Small intestine (tissue), 7 donors: Measurements from ENCODE around the gene RHOG. TPM values are rescaled to one million over a fixed set of nuclear protein-coding genes. Genes with fewer than 3 reads are reported as not detected.

Experiments
- DNase-seq, 2 donors: peaks; one replicate each; pipeline versions ENCODE4 v3.0.0 to v3.0.0-alpha.2; 2013
- FAIRE-seq: peaks from 2 replicates; lab custom pipeline; 2012; peaks lifted over from hg19 to GRCh38; lab: Jason Lieb, UNC
- H3K27ac ChIP-seq, 3 donors: one replicate each; pipeline ENCODE4 v1.5.1; 2013; ENCODE audit warnings: low read length in 2 of 3, mild to moderate bottlenecking in 2 of 3, control low read depth in 1 of 3, inconsistent platforms in 1 of 3, low read depth in 1 of 3, moderate library complexity in 1 of 3
- H3K27me3 ChIP-seq, 3 donors: one replicate each; pipeline ENCODE4 v1.6.1; 2013; ENCODE audit warnings: low read length in 3 of 3, inconsistent platforms in 1 of 3; ENCODE audit not compliant: control insufficient read depth in 3 of 3, insufficient read depth in 3 of 3
- H3K36me3 ChIP-seq, 3 donors: one replicate each; pipeline ENCODE4 v1.6.1; 2013; ENCODE audit warnings: low read length in 3 of 3, inconsistent platforms in 1 of 3, low read depth in 1 of 3, mild to moderate bottlenecking in 1 of 3, moderate library complexity in 1 of 3; ENCODE audit not compliant: control insufficient read depth in 3 of 3, insufficient read depth in 2 of 3
- H3K4me1 ChIP-seq, 3 donors: one replicate each; pipeline ENCODE4 v1.6.1; 2013; ENCODE audit warnings: low read length in 2 of 3, inconsistent platforms in 1 of 3, low read depth in 1 of 3, mild to moderate bottlenecking in 1 of 3, moderate library complexity in 1 of 3; ENCODE audit not compliant: control insufficient read depth in 3 of 3, insufficient read depth in 2 of 3
- H3K4me3 ChIP-seq, 3 donors: one replicate each; pipeline ENCODE4 v1.5.1; 2013; ENCODE audit warnings: low read length in 3 of 3, control low read depth in 1 of 3, inconsistent platforms in 1 of 3, low read depth in 1 of 3, mild to moderate bottlenecking in 1 of 3, moderate library complexity in 1 of 3
- H3K9me3 ChIP-seq, 2 donors: one replicate each; pipeline ENCODE4 v1.6.1; 2013; ENCODE audit warnings: low read depth in 1 of 2, low read length in 1 of 2; ENCODE audit not compliant: control insufficient read depth in 2 of 2, insufficient read depth in 1 of 2
- WGBS, 3 donors: extraction: QIAGEN DNeasy Blood & Tissue Kit; methylation state at CpG; one replicate each; pipeline ENCODE4 v1.1.7; 2013; 5-methylcytosine and 5-hydroxymethylcytosine counted together
- polyA plus RNA-seq, 4 donors: library from polyadenylated mRNA; stranded (reverse) in 3 of 4; unstranded in 1 of 4; fragments of 200-250 nt in 3 of 4; fragments of 120-200 nt in 1 of 4; gene quantifications; one replicate each; pipeline versions ENCODE4 v1.2.1 to v1.2.3, GENCODE V29; 2013
- donor health status: healthy with polysubstance abuse.
- donor health status: control.
- donor health status: control.
- donor health status: Bipolar disorder and iron deficiency.
- donor health status: healthy.

The RHOG gene
- polyA plus RNA-seq, 4 donors, result 45.5 to 114 (median 74.3) TPM

- 79 to 87% (median 83%) methylated on average over 3 of the region's 3 CpGs for WGBS, 3 donors
- H3K4me3 ChIP-seq, result no peak overlapping the region
- H3K36me3 ChIP-seq, result no peaks in the 10 kb centered on the region
- no peaks in the 10 kb centered on the region for H3K27me3 ChIP-seq
- FAIRE-seq (no peak), DNase-seq (no peak)
- no peak overlapping the region for H3K27ac ChIP-seq
- peaks cover 0 to 3% (median 0%) of the 10 kb centered on the region in 3 donors for H3K4me1 ChIP-seq
- H3K9me3 ChIP-seq, result peaks cover 0 to 10% of the 10 kb centered on the region in 2 donors
Observed at GRCh38 chr11:3845670-3846069, 4.9 kb upstream of the RHOG start.

GRCh38 chr11:3845246-3845645 lies 4.5 kb upstream of the RHOG start:
- 69 to 88% (median 81%) methylated on average over 1 of the region's 1 CpG for WGBS, 3 donors
- FAIRE-seq (no peak), DNase-seq (no peak)
- Histone ChIP-seq H3K4me1 (peaks cover 0 to 3% (median 0%) of the 10 kb centered on the region in 3 donors), H3K27ac (no peak overlapping the region), H3K27me3 (no peaks in the 10 kb centered on the region), H3K4me3 (no peak overlapping the region), H3K9me3 (peaks cover 0 to 10% of the 10 kb centered on the region in 2 donors), H3K36me3 (no peaks in the 10 kb centered on the region)

- no peak for DNase-seq
- Histone ChIP-seq H3K27me3 (no peaks in the 10 kb centered on the region), H3K4me3 (no peak overlapping the region), H3K9me3 (peaks cover 0 to 10% of the 10 kb centered on the region in 2 donors), H3K4me1 (peaks cover 3 to 7% (median 5%) of the 10 kb centered on the region in 3 donors), H3K27ac (no peak overlapping the region), H3K36me3 (no peaks in the 10 kb centered on the region)
- FAIRE-seq, result no peak
- WGBS, 3 donors, result 89 to 96% (median 91%) methylated on average over 3 of the region's 3 CpGs
Observed at GRCh38 chr11:3843326-3843725, 2.6 kb upstream of the RHOG start.

GRCh38 chr11:3841426-3842350 lies 929 bp upstream of the RHOG start:
- Histone ChIP-seq H3K27me3 (no peaks in the 10 kb centered on the region), H3K9me3 (peaks cover 0 to 10% of the 10 kb centered on the region in 2 donors), H3K4me3 (peak overlapping the region; percentile 76 to 92 (median 82)), H3K36me3 (peaks cover 0 to 4% (median 0%) of the 10 kb centered on the region in 3 donors), H3K4me1 (peaks cover 13 to 16% (median 16%) of the 10 kb centered on the region in 3 donors), H3K27ac (peak overlapping the region; percentile 84 to 98 (median 96))
- FAIRE-seq (no peak), DNase-seq (peak; percentile 86 to 95)
- 21 to 33% (median 21%) methylated on average over 30 to 44 of the region's 44 CpGs for WGBS, 3 donors

GRCh38 chr11:3840004-3840869 lies 522 bp downstream of the RHOG start:
- H3K27me3 ChIP-seq, result no peaks in the 10 kb centered on the region
- 2 to 3% (median 2%) methylated on average over 32 to 46 of the region's 46 CpGs for WGBS, 3 donors
- FAIRE-seq, result no peak

GRCh38 chr11:3838504-3838903 lies 2.3 kb downstream of the RHOG start:
- H3K9me3 ChIP-seq, result peaks cover 0 to 10% of the 10 kb centered on the region in 2 donors
- no peak for DNase-seq
- no peak for FAIRE-seq
- no peaks in the 10 kb centered on the region for H3K27me3 ChIP-seq
- peaks cover 25 to 38% (median 36%) of the 10 kb centered on the region in 3 donors for H3K4me1 ChIP-seq
- 66 to 85% (median 75%) methylated on average over 2 of the region's 2 CpGs for WGBS, 3 donors
- peak overlapping the region in 2 of 3 donors; percentile 6 to 91 for H3K27ac ChIP-seq
- peak overlapping the region in 1 of 3 donors; percentile 82 for H3K4me3 ChIP-seq
- peaks cover 0 to 12% (median 0%) of the 10 kb centered on the region in 3 donors for H3K36me3 ChIP-seq

More at GRCh38 chr11:3840004-3840869, 522 bp downstream of the RHOG start:
- H3K36me3 ChIP-seq, result peaks cover 0 to 8% (median 0%) of the 10 kb centered on the region in 3 donors
- H3K4me1 ChIP-seq, result peaks cover 19 to 26% (median 23%) of the 10 kb centered on the region in 3 donors
- H3K27ac ChIP-seq, result peak overlapping the region; percentile 80 to 94 (median 91)
- H3K4me3 ChIP-seq, result peak overlapping the region; percentile 76 to 92 (median 82)
- DNase-seq, result peak; percentile 21 to 89
- H3K9me3 ChIP-seq, result peaks cover 0 to 10% of the 10 kb centered on the region in 2 donors

GRCh38 chr11:3837793-3838192 lies 3.0 kb downstream of the RHOG start:
- H3K36me3 ChIP-seq, result peaks cover 0 to 17% (median 0%) of the 10 kb centered on the region in 3 donors
- H3K9me3 ChIP-seq, result peaks cover 0 to 10% of the 10 kb centered on the region in 2 donors
- H3K4me1 ChIP-seq, result peaks cover 30 to 40% (median 39%) of the 10 kb centered on the region in 3 donors
- no peak overlapping the region for H3K4me3 ChIP-seq
- FAIRE-seq, result no peak
- DNase-seq, result peak in 1 of 2 donors; percentile 33
- peak overlapping the region in 2 of 3 donors; percentile 47 to 91 for H3K27ac ChIP-seq
- 67 to 83% (median 76%) methylated on average over 1 of the region's 1 CpG for WGBS, 3 donors
- no peaks in the 10 kb centered on the region for H3K27me3 ChIP-seq
